Large intestine (tissue), 3 donors: Measurements from ENCODE around the gene BABAM2. TPM values are rescaled to one million over a fixed set of nuclear protein-coding genes. Genes with fewer than 3 reads are reported as not detected.

Experiments used
- DNase-seq, 2 donors: peaks; one replicate each; pipeline versions ENCODE4 v3.0.0 to v3.0.0-alpha.2; 2013
- H3K27ac ChIP-seq: one replicate; pipeline ENCODE4 v1.5.1; 2013; ENCODE audit warnings: low read length
- H3K27me3 ChIP-seq: 2 replicates; pipeline ENCODE4 v1.6.1; 2013; ENCODE audit warnings: low read length; ENCODE audit not compliant: control insufficient read depth, insufficient read depth
- H3K36me3 ChIP-seq: 2 replicates; pipeline ENCODE4 v1.6.1; 2013; ENCODE audit warnings: low read length; ENCODE audit not compliant: control insufficient read depth, insufficient read depth
- H3K4me1 ChIP-seq: one replicate; pipeline ENCODE4 v1.6.1; 2013; ENCODE audit warnings: low read length; ENCODE audit not compliant: control insufficient read depth, insufficient read depth
- H3K4me3 ChIP-seq: one replicate; pipeline ENCODE4 v1.5.1; 2013; ENCODE audit warnings: low read length
- H3K9me3 ChIP-seq: one replicate; pipeline ENCODE4 v1.6.1; 2013; ENCODE audit warnings: mild to moderate bottlenecking, low read depth, low read length, moderate library complexity; ENCODE audit not compliant: control insufficient read depth
- WGBS: methylation state at CpG from one replicate; pipeline ENCODE4 v1.1.5; 2013; ENCODE audit warnings: low lambda C conversion rate; ENCODE audit not compliant: insufficient coverage; 5-methylcytosine and 5-hydroxymethylcytosine counted together
- polyA plus RNA-seq: library from polyadenylated mRNA; unstranded; fragments of 120-200 nt; gene quantifications from one replicate; pipeline ENCODE4 v1.2.1, GENCODE V29; 2013

The BABAM2 gene
- polyA plus RNA-seq, 1 donor, result 32.0 TPM

- Histone ChIP-seq H3K9me3 (no peaks in the 10 kb centered on the region), H3K36me3 (no peaks in the 10 kb centered on the region), H3K27ac (peak overlapping the region; percentile 100), H3K27me3 (no peaks in the 10 kb centered on the region), H3K4me1 (peaks cover 17% of the 10 kb centered on the region), H3K4me3 (peak overlapping the region; percentile 95)
- no peak for DNase-seq
- WGBS, result 44% methylated on average over 2 of the region's 3 CpGs
Measured at GRCh38 chr2:27888790-27889189, 1.7 kb upstream of the BABAM2 start.

DNA sequence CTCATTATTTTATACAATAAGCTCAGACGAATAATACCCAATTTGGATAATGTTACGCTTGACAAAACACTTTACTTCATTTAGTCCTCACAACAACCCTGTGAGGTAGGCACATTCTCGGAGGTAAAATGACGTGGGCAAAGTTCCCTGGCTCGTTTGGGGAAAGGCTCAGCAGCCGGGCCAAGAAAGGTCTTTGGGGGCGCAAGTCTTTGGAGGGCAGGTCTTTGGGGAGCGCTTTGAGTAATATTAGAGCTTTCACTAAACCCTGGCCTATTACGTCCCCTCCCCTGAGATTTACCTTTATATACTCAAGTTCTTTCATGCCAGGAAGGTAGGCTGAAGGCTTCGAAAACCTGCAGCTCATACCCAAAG is 769 bp upstream of the BABAM2 start:
- no CpG with 5 or more reads among the region's 10 CpGs for WGBS
- H3K36me3 ChIP-seq, result peaks cover 4% of the 10 kb centered on the region
- H3K27me3 ChIP-seq, result no peaks in the 10 kb centered on the region
- H3K4me1 ChIP-seq, result peaks cover 17% of the 10 kb centered on the region
- no peaks in the 10 kb centered on the region for H3K9me3 ChIP-seq
- no peak for DNase-seq
- H3K4me3 ChIP-seq, result peak overlapping the region; percentile 95
- peak overlapping the region; percentile 100 for H3K27ac ChIP-seq

- H3K4me3 ChIP-seq, result peak overlapping the region; percentile 95
- no peaks in the 10 kb centered on the region for H3K9me3 ChIP-seq
- peaks cover 17% of the 10 kb centered on the region for H3K4me1 ChIP-seq
- DNase-seq, result peak; percentile 85 to 89
- H3K27me3 ChIP-seq, result no peaks in the 10 kb centered on the region
- H3K36me3 ChIP-seq, result peaks cover 9% of the 10 kb centered on the region
- H3K27ac ChIP-seq, result peak overlapping the region; percentile 100
- WGBS, result no CpG with 5 or more reads among the region's 24 CpGs
Measured at GRCh38 chr2:27890924-27891672, 569 bp downstream of the BABAM2 start.

- Histone ChIP-seq H3K27me3 (no peaks in the 10 kb centered on the region), H3K27ac (peak overlapping the region; percentile 100), H3K36me3 (peaks cover 15% of the 10 kb centered on the region), H3K4me1 (peaks cover 16% of the 10 kb centered on the region), H3K4me3 (peak overlapping the region; percentile 95), H3K9me3 (no peaks in the 10 kb centered on the region)
- peak in 1 of 2 donors; percentile 13 for DNase-seq
- WGBS, result 100% methylated on average over 1 of the region's 5 CpGs
Measured at GRCh38 chr2:27891673-27892105, 1.2 kb downstream of the BABAM2 start.

DNA sequence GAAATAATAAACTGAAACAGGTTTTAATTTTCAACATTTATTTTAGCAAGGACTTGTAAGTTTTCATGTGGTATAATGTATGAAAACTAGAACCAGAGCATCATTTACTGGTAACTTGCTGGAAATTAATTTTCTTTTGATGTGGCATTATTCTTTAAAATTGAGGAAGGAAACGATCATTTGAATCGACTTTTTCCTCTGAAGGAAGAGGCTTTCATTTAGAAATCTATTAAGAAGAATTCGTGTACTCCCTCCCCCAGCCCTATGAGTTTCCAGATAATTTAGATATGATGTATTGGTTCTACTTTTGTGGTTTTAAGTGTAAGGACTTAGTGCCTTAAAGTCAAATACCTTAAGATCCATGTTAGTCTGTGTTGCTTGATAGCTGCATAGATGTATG is 2.5 kb downstream of the BABAM2 start:
- no peaks in the 10 kb centered on the region for H3K27me3 ChIP-seq
- no peak overlapping the region for H3K4me3 ChIP-seq
- DNase-seq, result no peak
- peaks cover 11% of the 10 kb centered on the region for H3K4me1 ChIP-seq
- 100% methylated on average over 2 of the region's 3 CpGs for WGBS
- H3K27ac ChIP-seq, result no peak overlapping the region
- no peaks in the 10 kb centered on the region for H3K9me3 ChIP-seq
- peaks cover 18% of the 10 kb centered on the region for H3K36me3 ChIP-seq

GRCh38 chr2:27897717-27898116 is 7.2 kb downstream of the BABAM2 start:
- no peak overlapping the region for H3K27ac ChIP-seq
- no peaks in the 10 kb centered on the region for H3K27me3 ChIP-seq
- no peaks in the 10 kb centered on the region for H3K9me3 ChIP-seq
- H3K4me1 ChIP-seq, result no peaks in the 10 kb centered on the region
- peaks cover 21% of the 10 kb centered on the region for H3K36me3 ChIP-seq
- no peak for DNase-seq
- H3K4me3 ChIP-seq, result no peak overlapping the region

GRCh38 chr2:27901234-27901633 is 10.7 kb downstream of the BABAM2 start:
- H3K4me1 ChIP-seq, result no peaks in the 10 kb centered on the region
- H3K4me3 ChIP-seq, result no peak overlapping the region
- no peaks in the 10 kb centered on the region for H3K27me3 ChIP-seq
- no peaks in the 10 kb centered on the region for H3K9me3 ChIP-seq
- DNase-seq, result no peak
- WGBS, result 100% methylated on average over 1 of the region's 1 CpG
- peaks cover 13% of the 10 kb centered on the region for H3K36me3 ChIP-seq
- no peak overlapping the region for H3K27ac ChIP-seq

DNA sequence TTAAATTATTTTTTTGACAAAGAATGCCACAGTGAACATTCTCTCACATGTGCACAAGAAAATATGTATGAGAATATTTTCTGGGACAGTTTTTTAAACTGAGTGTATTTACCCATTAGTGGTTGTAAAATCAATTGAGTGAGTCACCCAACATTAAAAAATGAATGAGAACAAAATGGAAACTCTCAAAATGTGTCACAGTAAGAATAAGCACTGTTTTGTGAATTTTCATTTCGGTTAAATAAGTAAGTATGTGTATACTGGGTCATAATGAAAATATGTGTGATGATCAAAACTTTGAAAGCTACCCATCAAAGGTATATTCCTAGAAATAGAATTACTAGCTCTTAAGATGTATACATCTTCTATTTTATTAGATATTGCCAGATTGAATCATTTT is 11.6 kb downstream of the BABAM2 start:
- Histone ChIP-seq H3K9me3 (no peaks in the 10 kb centered on the region), H3K36me3 (peaks cover 5% of the 10 kb centered on the region), H3K27ac (no peak overlapping the region), H3K27me3 (no peaks in the 10 kb centered on the region), H3K4me3 (no peak overlapping the region), H3K4me1 (no peaks in the 10 kb centered on the region)
- DNase-seq, result no peak
- 100% methylated on average over 1 of the region's 1 CpG for WGBS

DNA sequence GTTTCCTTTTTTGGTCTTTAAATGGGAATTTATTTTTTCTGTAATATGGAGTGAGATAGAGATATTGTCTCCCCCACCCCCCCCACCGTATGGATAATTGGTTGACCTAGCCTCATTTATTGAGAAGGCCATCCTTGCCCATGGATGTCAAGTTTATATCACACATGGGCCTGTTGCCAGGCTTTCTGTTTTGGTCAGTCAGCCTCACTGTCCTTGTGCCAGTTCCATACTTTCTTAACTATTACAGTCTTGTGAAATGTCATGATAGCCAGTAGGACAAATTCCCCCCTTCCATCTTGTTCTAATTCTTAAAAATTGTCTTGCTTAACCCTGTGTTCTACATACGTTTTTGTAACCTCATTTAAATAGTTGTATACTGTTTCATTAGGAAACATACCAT is 12.5 kb downstream of the BABAM2 start:
- no peak overlapping the region for H3K27ac ChIP-seq
- no peak overlapping the region for H3K4me3 ChIP-seq
- no peaks in the 10 kb centered on the region for H3K27me3 ChIP-seq
- no peak for DNase-seq
- peaks cover 5% of the 10 kb centered on the region for H3K36me3 ChIP-seq
- no peaks in the 10 kb centered on the region for H3K9me3 ChIP-seq
- H3K4me1 ChIP-seq, result no peaks in the 10 kb centered on the region
- WGBS, result 100% methylated on average over 2 of the region's 2 CpGs

DNA sequence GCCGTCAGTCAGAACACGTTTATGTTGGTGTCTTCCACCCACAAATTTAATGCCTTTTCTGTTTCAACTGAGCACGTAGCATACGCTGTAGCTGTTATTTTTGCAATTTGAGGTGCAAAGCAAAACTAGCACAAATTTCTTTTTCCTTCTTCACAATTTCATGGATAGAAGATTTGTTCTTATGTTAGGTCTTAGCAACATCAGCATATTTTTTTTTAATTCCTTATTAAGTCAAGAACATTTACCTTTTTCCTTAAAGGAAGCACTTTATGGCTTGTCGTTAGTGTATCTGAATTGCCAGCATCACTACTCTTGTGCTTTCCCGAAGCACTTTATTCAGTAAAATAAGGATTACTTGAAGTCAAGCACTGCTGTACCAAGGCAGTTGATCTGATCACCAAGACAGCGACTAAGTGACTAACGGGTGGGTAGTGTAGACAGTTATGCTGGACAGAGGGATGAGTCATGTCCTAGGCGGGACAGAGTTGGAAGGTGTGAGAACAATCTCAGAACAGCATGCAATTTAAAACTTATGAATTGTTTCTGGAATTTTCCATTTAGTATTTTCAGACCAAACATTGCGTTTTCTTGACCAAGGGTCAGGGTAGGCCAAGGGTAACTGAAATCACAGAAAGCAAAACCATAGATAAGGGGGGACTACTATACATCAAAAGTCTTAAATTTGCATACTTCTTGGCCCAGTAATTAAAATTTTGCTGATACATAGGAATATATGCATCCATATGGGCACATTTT is 13.3 kb downstream of the BABAM2 start:
- DNase-seq, result no peak
- Histone ChIP-seq H3K9me3 (no peaks in the 10 kb centered on the region), H3K27ac (no peak overlapping the region), H3K36me3 (peaks cover 2% of the 10 kb centered on the region), H3K27me3 (no peaks in the 10 kb centered on the region), H3K4me1 (no peaks in the 10 kb centered on the region), H3K4me3 (no peak overlapping the region)
- WGBS, result 90% methylated on average over 2 of the region's 10 CpGs

- Histone ChIP-seq H3K27ac (no peak overlapping the region), H3K9me3 (no peaks in the 10 kb centered on the region), H3K27me3 (no peaks in the 10 kb centered on the region), H3K36me3 (peaks cover 2% of the 10 kb centered on the region), H3K4me3 (no peak overlapping the region), H3K4me1 (no peaks in the 10 kb centered on the region)
- no CpG with 5 or more reads among the region's 1 CpG for WGBS
- no peak for DNase-seq
Measured at GRCh38 chr2:27904405-27904665, 13.8 kb downstream of the BABAM2 start.
